ENCODE measurements around the gene BATF3. TPM values are rescaled to one million over a fixed set of nuclear protein-coding genes. Genes with fewer than 3 reads are reported as not detected.
A peak's percentile ranks its signal among the peaks of the same experiment; 100 is the strongest.

Gene BATF3
- total RNA-seq, 1 donor from 2014 or later: not detected

DNA sequence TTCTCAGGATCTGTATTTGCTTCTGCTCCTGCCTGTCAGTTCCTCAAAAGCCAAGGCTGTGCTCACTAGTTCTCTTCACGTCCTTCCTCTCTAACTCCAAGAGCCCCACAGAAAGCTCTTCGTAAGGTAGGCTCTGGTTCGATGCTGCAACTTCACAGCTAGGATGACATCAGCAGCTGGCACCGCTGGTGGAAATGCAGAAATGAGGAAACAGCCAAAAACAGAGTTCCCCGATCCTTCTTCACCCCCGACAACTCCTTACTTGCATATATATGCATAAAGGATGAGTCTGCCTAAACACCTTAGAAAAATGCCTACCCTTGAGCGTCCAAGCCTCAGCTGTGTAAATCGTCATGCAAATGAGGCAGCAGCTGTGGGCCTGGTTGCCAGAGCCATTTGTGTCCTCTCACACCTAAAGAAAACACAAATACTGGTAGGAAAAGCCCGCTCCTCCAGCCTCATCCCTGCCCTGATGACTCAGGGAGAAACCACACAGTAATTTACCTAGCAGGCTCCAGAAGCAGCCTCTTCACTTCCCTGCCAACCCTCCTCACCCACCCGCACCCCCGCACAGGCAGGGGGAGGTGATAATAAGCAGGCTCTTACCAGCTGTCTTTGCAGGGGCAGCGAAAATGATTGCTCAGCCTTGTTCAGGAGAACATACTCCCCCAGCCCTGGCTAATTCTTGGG is 28.2 kb downstream of the BATF3 start:
- Histone ChIP-seq H3K27ac (no peak overlapping the region), H3K36me3 (no peaks in the 10 kb centered on the region), H2AFZ (replicated peaks) (peak overlapping the region; percentile 11), H3F3A (ENCODE audit: low read depth) (no peaks in the 10 kb centered on the region), H4K20me1 (ENCODE audit: low read depth) (no peaks in the 10 kb centered on the region), H3K4me2 (no peak overlapping the region), H3K79me2 (ENCODE audit: low read depth) (no peaks in the 10 kb centered on the region), H3K4me1 (no peaks in the 10 kb centered on the region), H3K9me3 (ENCODE audit: low read depth) (no peaks in the 10 kb centered on the region), H3K27me3 (peaks cover 8% of the 10 kb centered on the region), H3K4me3 (no peak overlapping the region), H3K9ac (no peak overlapping the region)
- TF ChIP-seq EZH2 (IDR thresholded peaks at IDR 0.05) (no peak), EZH2phosphoT487 (IDR thresholded peaks at IDR 0.05) (no peak)
- TF ChIP-seq, protein P1, sequence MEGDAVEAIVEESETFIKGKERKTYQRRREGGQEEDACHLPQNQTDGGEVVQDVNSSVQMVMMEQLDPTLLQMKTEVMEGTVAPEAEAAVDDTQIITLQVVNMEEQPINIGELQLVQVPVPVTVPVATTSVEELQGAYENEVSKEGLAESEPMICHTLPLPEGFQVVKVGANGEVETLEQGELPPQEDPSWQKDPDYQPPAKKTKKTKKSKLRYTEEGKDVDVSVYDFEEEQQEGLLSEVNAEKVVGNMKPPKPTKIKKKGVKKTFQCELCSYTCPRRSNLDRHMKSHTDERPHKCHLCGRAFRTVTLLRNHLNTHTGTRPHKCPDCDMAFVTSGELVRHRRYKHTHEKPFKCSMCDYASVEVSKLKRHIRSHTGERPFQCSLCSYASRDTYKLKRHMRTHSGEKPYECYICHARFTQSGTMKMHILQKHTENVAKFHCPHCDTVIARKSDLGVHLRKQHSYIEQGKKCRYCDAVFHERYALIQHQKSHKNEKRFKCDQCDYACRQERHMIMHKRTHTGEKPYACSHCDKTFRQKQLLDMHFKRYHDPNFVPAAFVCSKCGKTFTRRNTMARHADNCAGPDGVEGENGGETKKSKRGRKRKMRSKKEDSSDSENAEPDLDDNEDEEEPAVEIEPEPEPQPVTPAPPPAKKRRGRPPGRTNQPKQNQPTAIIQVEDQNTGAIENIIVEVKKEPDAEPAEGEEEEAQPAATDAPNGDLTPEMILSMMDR (IDR thresholded peaks at IDR 0.05): no peak
- Mint-ChIP-seq H3K27me3 (ENCODE audit: insufficient read depth, low read depth) (peaks cover 2% of the 10 kb centered on the region), H3K4me1 (peaks cover 37% of the 10 kb centered on the region), H3K4me3 (no peak overlapping the region), H3K36me3 (no peaks in the 10 kb centered on the region), H3K9me3 (no peaks in the 10 kb centered on the region), H3K27ac (peak overlapping the region; percentile 52)
- DNase-seq (ENCODE audit: low spot score): no peak

GRCh38 chr1:212670882-212671281 is 28.8 kb downstream of the BATF3 start:
- Histone ChIP-seq H3K27ac (no peak overlapping the region), H3K36me3 (no peaks in the 10 kb centered on the region), H3K9me3 (ENCODE audit: low read depth) (no peaks in the 10 kb centered on the region), H3K9ac (no peak overlapping the region), H3K27me3 (peaks cover 14% of the 10 kb centered on the region), H3K4me3 (no peak overlapping the region), H3F3A (ENCODE audit: low read depth) (no peaks in the 10 kb centered on the region), H2AFZ (replicated peaks) (no peak overlapping the region), H3K79me2 (ENCODE audit: low read depth) (no peaks in the 10 kb centered on the region), H3K4me1 (no peaks in the 10 kb centered on the region), H3K4me2 (no peak overlapping the region), H4K20me1 (ENCODE audit: low read depth) (no peaks in the 10 kb centered on the region)
- H3K36me3 Mint-ChIP-seq: no peaks in the 10 kb centered on the region
- no peak for DNase-seq (ENCODE audit: low spot score)
- peaks cover 40% of the 10 kb centered on the region for H3K4me1 Mint-ChIP-seq
- H3K27ac Mint-ChIP-seq: peak overlapping the region; percentile 52
- TF ChIP-seq, protein P1 (IDR thresholded peaks at IDR 0.05): no peak
- TF ChIP-seq EZH2 (IDR thresholded peaks at IDR 0.05): no peak
- no peak for TF ChIP-seq EZH2phosphoT487 (IDR thresholded peaks at IDR 0.05)
- no peak overlapping the region for H3K4me3 Mint-ChIP-seq
- H3K27me3 Mint-ChIP-seq (ENCODE audit: insufficient read depth, low read depth): peaks cover 2% of the 10 kb centered on the region
- no peaks in the 10 kb centered on the region for H3K9me3 Mint-ChIP-seq

- H3K4me3 ChIP-seq: no peak overlapping the region
- no peak overlapping the region for H3K4me2 ChIP-seq
- peaks cover 44% of the 10 kb centered on the region for H3K4me1 Mint-ChIP-seq
- H3K27me3 Mint-ChIP-seq (ENCODE audit: insufficient read depth, low read depth): peaks cover 6% of the 10 kb centered on the region
- H3K36me3 Mint-ChIP-seq: no peaks in the 10 kb centered on the region
- no peak overlapping the region for H3K9ac ChIP-seq
- no peak overlapping the region for H3K27ac ChIP-seq
- H3F3A ChIP-seq (ENCODE audit: low read depth): no peaks in the 10 kb centered on the region
- H3K27ac Mint-ChIP-seq: no peak overlapping the region
- H3K79me2 ChIP-seq (ENCODE audit: low read depth): no peaks in the 10 kb centered on the region
- H2AFZ ChIP-seq (replicated peaks): no peak overlapping the region
- no peak for TF ChIP-seq EZH2 (IDR thresholded peaks at IDR 0.05)
- TF ChIP-seq EZH2phosphoT487 (IDR thresholded peaks at IDR 0.05): no peak
- TF ChIP-seq, protein P1 (IDR thresholded peaks at IDR 0.05): no peak
- no peaks in the 10 kb centered on the region for H3K9me3 ChIP-seq (ENCODE audit: low read depth)
- H3K9me3 Mint-ChIP-seq: no peaks in the 10 kb centered on the region
- peaks cover 17% of the 10 kb centered on the region for H3K27me3 ChIP-seq
- no peak overlapping the region for H3K4me3 Mint-ChIP-seq
- H3K4me1 ChIP-seq: peaks cover 2% of the 10 kb centered on the region
- no peaks in the 10 kb centered on the region for H4K20me1 ChIP-seq (ENCODE audit: low read depth)
- DNase-seq (ENCODE audit: low spot score): no peak
- H3K36me3 ChIP-seq: no peaks in the 10 kb centered on the region
Observed at GRCh38 chr1:212670301-212670700, 29.3 kb downstream of the BATF3 start.

Data from neural progenitor cell (in vitro differentiated cells).